BJ (cell line): Measurements from ENCODE around the gene IL17RC. TPM values are rescaled to one million over a fixed set of nuclear protein-coding genes. Genes with fewer than 3 reads are reported as not detected.
"Not testable (repeated sequence)": the region's sequence is repeated elsewhere in the genome, so short reads cannot be mapped to it uniquely, and the experiment has no call there.

Experiments
- CTCF ChIA-PET: fragments of 350-600 bp; formaldehyde crosslinking; extraction: SDS; loops from one replicate; lab custom pipeline; 2021; ENCODE audit warnings: antibody characterized with exemption, inconsistent platforms; lab: Yijun Ruan, JAX
- POLR2A ChIA-PET: fragments of 300-600 bp; sonication (Branson Sonifier 250); formaldehyde crosslinking; extraction: SDS; loops from one replicate; lab custom pipeline; 2021; ENCODE audit warnings: antibody characterized with exemption; lab: Charles Lee
- DNase-seq: peaks from one replicate; pipeline ENCODE4 v3.0.0-alpha.2; 2011; ENCODE audit warnings: low read depth
- H3K27me3 ChIP-seq: 2 replicates; pipeline ENCODE4 v1.6.0; 2011; ENCODE audit warnings: low read length; ENCODE audit not compliant: control insufficient read depth, insufficient read depth
- H3K36me3 ChIP-seq: 2 replicates; pipeline ENCODE4 v1.5.1; 2011; ENCODE audit warnings: low read length; ENCODE audit not compliant: control insufficient read depth, insufficient read depth
- H3K4me3 ChIP-seq: 2 replicates; pipeline ENCODE4 v1.5.1; 2011; ENCODE audit warnings: low read depth, mild to moderate bottlenecking, control low read depth, low read length
- polyA minus RNA-seq: library from RNA; depleted of rRNA, polyadenylated mRNA; stranded (reverse); fragments of >200 nt; gene quantifications from 2 replicates; pipeline ENCODE4 v1.2.3, GENCODE V29; 2011; rRNA and poly(A)+ RNA removed
- polyA plus RNA-seq: library from polyadenylated mRNA; depleted of rRNA; stranded (reverse); fragments of >200 nt; gene quantifications from 2 replicates; pipeline ENCODE4 v1.2.3, GENCODE V29; 2011; rRNA removed
- TF ChIP-seq, protein P1 (sequence below): IDR thresholded peaks from 2 replicates; pipeline ENCODE4 v1.5.1; 2011; ENCODE audit warnings: low read depth, mild to moderate bottlenecking, control low read depth, inconsistent platforms, low read length, moderate library complexity; ENCODE audit not compliant: insufficient read depth

Gene IL17RC
- polyA plus RNA-seq = 14.7 and 28.1 TPM in 2 replicates
- polyA minus RNA-seq = 28.9 and 31.6 TPM in 2 replicates

- peak; percentile 49 for DNase-seq
- TF ChIP-seq, protein P1, sequence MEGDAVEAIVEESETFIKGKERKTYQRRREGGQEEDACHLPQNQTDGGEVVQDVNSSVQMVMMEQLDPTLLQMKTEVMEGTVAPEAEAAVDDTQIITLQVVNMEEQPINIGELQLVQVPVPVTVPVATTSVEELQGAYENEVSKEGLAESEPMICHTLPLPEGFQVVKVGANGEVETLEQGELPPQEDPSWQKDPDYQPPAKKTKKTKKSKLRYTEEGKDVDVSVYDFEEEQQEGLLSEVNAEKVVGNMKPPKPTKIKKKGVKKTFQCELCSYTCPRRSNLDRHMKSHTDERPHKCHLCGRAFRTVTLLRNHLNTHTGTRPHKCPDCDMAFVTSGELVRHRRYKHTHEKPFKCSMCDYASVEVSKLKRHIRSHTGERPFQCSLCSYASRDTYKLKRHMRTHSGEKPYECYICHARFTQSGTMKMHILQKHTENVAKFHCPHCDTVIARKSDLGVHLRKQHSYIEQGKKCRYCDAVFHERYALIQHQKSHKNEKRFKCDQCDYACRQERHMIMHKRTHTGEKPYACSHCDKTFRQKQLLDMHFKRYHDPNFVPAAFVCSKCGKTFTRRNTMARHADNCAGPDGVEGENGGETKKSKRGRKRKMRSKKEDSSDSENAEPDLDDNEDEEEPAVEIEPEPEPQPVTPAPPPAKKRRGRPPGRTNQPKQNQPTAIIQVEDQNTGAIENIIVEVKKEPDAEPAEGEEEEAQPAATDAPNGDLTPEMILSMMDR = no peak
- H3K27me3 ChIP-seq = no peaks in the 10 kb centered on the region
- CTCF ChIA-PET = interaction anchor here (0.6 to 3.8 kb wide), 7 partner anchors 10 to 682 kb away, joined by 3 to 23 read pairs (median 5); partner anchors contain the start of genes CRELD1 and IL17RE
- H3K4me3 ChIP-seq = peak within 1 kb of the TSS; percentile 57
- POLR2A ChIA-PET = interaction anchor here (0.6 kb wide), 1 partner anchor 73 kb away, joined by 3 read pairs; no protein-coding TSS in a partner anchor
- no peaks in the 10 kb centered on the region for H3K36me3 ChIP-seq
These were observed at the start of gene IL17RC for GRCh38 chr3:9916734-9917680. TSS of gene IL17RC (plus strand) at chr3:9917098. CDS start at chr3:9917316, 218 bp downstream.

DNA sequence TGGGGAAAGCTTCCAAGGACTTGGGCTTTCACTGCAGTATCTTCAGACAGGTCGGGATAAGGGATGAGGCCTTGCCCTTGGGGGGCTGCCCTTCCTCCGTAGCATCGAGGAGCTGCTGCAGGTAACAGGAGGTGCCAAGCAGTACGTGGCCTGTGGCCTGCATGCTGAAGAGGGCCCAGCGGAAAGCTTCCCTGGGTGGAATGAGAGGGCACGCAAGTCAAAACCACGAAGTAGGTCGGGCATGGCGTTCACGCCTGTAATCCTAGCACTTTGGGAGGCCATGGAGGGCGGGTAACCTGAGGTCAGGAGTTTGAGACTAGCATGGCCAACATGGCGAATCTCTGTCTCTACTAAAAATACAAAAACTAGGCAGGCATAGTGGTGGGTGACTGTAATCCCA is 49.8 kb upstream of the IL17RC start:
- Histone ChIP-seq H3K27me3 (no peaks in the 10 kb centered on the region), H3K4me3 (no peak overlapping the region), H3K36me3 (no peaks in the 10 kb centered on the region)
- DNase-seq = no peak
- TF ChIP-seq, protein P1 = no peak
- ChIA-PET CTCF (interaction anchor here (1.1 to 2.1 kb wide), 2 partner anchors 11 to 13 kb away, joined by 3 to 5 read pairs; partner anchors contain the start of gene CIDEC), POLR2A (no interaction called here)

GRCh38 chr3:9869955-9870354 is 46.9 kb upstream of the IL17RC start:
- ChIA-PET POLR2A (no interaction called here), CTCF (no interaction called here)
- TF ChIP-seq, protein P1 = no peak

GRCh38 chr3:9870978-9871377 is 45.9 kb upstream of the IL17RC start:
- TF ChIP-seq, protein P1 = no peak
- Histone ChIP-seq H3K4me3 (no peak overlapping the region), H3K36me3 (no peaks in the 10 kb centered on the region), H3K27me3 (no peaks in the 10 kb centered on the region)
- ChIA-PET POLR2A (interaction anchor here (0.6 kb wide), 1 partner anchor 17 kb away, joined by 17 read pairs; no protein-coding TSS in a partner anchor), CTCF (interaction anchor here (0.6 kb wide), 1 partner anchor 618 kb away, joined by 3 read pairs; no protein-coding TSS in a partner anchor)
- peak; percentile 37 for DNase-seq

More at GRCh38 chr3:9869955-9870354, 46.9 kb upstream of the IL17RC start:
- no peak for DNase-seq
- no peak overlapping the region for H3K4me3 ChIP-seq
- no peaks in the 10 kb centered on the region for H3K27me3 ChIP-seq
- H3K36me3 ChIP-seq = no peaks in the 10 kb centered on the region

- H3K27me3 ChIP-seq, POLR2A ChIA-PET, CTCF ChIA-PET, H3K36me3 ChIP-seq, DNase-seq, H3K4me3 ChIP-seq: not testable (repeated sequence)
These were observed 44.8 kb upstream of the IL17RC start for GRCh38 chr3:9872067-9872466.
